Measurements from ENCODE around the gene HES4. TPM values are rescaled to one million over a fixed set of nuclear protein-coding genes. Genes with fewer than 3 reads are reported as not detected.

The HES4 gene
- polyA plus RNA-seq, 1 of the 3 experiments (the other 2 are of a cell fraction): 4.7 TPM

GRCh38 chr1:1043921-1044320, 44.0 kb upstream of the HES4 start:
- DNase-seq: no peak
- Histone ChIP-seq H3K9me3 (no peaks in the 10 kb centered on the region), H3K4me1 (ENCODE audit: control insufficient read depth in 1 of 2, insufficient read depth in 2 of 2, low read depth in 1 of 2, low read length in 1 of 2) (peaks cover 0 to 17% of the 10 kb centered on the region in 2 experiments; a peak in 1 of 4 replicates), H3K79me2 (ENCODE audit: insufficient read depth) (no peaks in the 10 kb centered on the region), H3K9me2 (no peaks in the 10 kb centered on the region), H3K27me3 (ENCODE audit: insufficient read depth) (no peaks in the 10 kb centered on the region), H3K4me3 (ENCODE audit: low read depth in 2 of 2, low read length in 1 of 2) (no peak overlapping the region), H3K4me2 (no peak overlapping the region), H2AFZ (ENCODE audit: low read depth) (no peak overlapping the region), H3F3A (replicated peaks; ENCODE audit: insufficient read depth) (no peaks in the 10 kb centered on the region), H3K36me3 (replicated peaks in 1 of 2; ENCODE audit: control insufficient read depth in 1 of 2, insufficient read depth in 2 of 2, low read length in 1 of 2) (peaks cover 0 to 25% of the 10 kb centered on the region in 2 experiments), H4K20me1 (ENCODE audit: insufficient read depth) (peaks cover 8% of the 10 kb centered on the region; the same call in 1 of the 2 replicates), H3K27ac (ENCODE audit: low read depth in 2 of 2, low read length in 1 of 2) (no peak overlapping the region), H3K9ac (no peak overlapping the region)
- TF ChIP-seq NFIC (IDR thresholded peaks at IDR 0.05; ENCODE audit: borderline replicate concordance) (no peak), USF2 (IDR thresholded peaks at IDR 0.05; ENCODE audit: borderline replicate concordance, low read depth, low read length) (no peak), MEF2A (IDR thresholded peaks at IDR 0.05; ENCODE audit: borderline replicate concordance, low read depth) (no peak), NRF1 (IDR thresholded peaks at IDR 0.05; ENCODE audit: low read depth, low read length) (no peak), TCF12 (IDR thresholded peaks at IDR 0.05) (no peak), SMC3 (IDR thresholded peaks at IDR 0.05; ENCODE audit: low read depth, low read length) (no peak), GABPA (IDR thresholded peaks at IDR 0.05; ENCODE audit: low read depth) (no peak), FOXJ3 (CRISPR knock-in tag; IDR thresholded peaks at IDR 0.05) (no peak), TAF1 (IDR thresholded peaks at IDR 0.05; ENCODE audit: borderline replicate concordance, low read depth, low read length) (no peak), EP300 (IDR thresholded peaks at IDR 0.05; ENCODE audit: borderline replicate concordance in 1 of 2, low read depth in 1 of 2, low read length in 1 of 2) (no peak), FOSL2 (IDR thresholded peaks at IDR 0.05; ENCODE audit: borderline replicate concordance, low read depth) (no peak), GATA2 (CRISPR knock-in tag; IDR thresholded peaks at IDR 0.05) (no peak), CHD2 (IDR thresholded peaks at IDR 0.05; ENCODE audit: low read length, partially characterized antibody) (no peak), USF1 (IDR thresholded peaks at IDR 0.05; ENCODE audit: borderline replicate concordance, low read depth) (no peak), YY1 (IDR thresholded peaks at IDR 0.05; ENCODE audit: low read depth) (no peak)
- TF ChIP-seq, protein P1, sequence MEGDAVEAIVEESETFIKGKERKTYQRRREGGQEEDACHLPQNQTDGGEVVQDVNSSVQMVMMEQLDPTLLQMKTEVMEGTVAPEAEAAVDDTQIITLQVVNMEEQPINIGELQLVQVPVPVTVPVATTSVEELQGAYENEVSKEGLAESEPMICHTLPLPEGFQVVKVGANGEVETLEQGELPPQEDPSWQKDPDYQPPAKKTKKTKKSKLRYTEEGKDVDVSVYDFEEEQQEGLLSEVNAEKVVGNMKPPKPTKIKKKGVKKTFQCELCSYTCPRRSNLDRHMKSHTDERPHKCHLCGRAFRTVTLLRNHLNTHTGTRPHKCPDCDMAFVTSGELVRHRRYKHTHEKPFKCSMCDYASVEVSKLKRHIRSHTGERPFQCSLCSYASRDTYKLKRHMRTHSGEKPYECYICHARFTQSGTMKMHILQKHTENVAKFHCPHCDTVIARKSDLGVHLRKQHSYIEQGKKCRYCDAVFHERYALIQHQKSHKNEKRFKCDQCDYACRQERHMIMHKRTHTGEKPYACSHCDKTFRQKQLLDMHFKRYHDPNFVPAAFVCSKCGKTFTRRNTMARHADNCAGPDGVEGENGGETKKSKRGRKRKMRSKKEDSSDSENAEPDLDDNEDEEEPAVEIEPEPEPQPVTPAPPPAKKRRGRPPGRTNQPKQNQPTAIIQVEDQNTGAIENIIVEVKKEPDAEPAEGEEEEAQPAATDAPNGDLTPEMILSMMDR (IDR thresholded peaks at IDR 0.05): no peak
- TF ChIP-seq, protein P2, sequence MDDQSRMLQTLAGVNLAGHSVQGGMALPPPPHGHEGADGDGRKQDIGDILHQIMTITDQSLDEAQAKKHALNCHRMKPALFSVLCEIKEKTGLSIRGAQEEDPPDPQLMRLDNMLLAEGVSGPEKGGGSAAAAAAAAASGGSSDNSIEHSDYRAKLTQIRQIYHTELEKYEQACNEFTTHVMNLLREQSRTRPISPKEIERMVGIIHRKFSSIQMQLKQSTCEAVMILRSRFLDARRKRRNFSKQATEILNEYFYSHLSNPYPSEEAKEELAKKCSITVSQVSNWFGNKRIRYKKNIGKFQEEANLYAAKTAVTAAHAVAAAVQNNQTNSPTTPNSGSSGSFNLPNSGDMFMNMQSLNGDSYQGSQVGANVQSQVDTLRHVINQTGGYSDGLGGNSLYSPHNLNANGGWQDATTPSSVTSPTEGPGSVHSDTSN (IDR thresholded peaks at IDR 0.05): no peak
- TF ChIP-seq, protein P3, sequence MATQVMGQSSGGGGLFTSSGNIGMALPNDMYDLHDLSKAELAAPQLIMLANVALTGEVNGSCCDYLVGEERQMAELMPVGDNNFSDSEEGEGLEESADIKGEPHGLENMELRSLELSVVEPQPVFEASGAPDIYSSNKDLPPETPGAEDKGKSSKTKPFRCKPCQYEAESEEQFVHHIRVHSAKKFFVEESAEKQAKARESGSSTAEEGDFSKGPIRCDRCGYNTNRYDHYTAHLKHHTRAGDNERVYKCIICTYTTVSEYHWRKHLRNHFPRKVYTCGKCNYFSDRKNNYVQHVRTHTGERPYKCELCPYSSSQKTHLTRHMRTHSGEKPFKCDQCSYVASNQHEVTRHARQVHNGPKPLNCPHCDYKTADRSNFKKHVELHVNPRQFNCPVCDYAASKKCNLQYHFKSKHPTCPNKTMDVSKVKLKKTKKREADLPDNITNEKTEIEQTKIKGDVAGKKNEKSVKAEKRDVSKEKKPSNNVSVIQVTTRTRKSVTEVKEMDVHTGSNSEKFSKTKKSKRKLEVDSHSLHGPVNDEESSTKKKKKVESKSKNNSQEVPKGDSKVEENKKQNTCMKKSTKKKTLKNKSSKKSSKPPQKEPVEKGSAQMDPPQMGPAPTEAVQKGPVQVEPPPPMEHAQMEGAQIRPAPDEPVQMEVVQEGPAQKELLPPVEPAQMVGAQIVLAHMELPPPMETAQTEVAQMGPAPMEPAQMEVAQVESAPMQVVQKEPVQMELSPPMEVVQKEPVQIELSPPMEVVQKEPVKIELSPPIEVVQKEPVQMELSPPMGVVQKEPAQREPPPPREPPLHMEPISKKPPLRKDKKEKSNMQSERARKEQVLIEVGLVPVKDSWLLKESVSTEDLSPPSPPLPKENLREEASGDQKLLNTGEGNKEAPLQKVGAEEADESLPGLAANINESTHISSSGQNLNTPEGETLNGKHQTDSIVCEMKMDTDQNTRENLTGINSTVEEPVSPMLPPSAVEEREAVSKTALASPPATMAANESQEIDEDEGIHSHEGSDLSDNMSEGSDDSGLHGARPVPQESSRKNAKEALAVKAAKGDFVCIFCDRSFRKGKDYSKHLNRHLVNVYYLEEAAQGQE (IDR thresholded peaks at IDR 0.05; ENCODE audit: low read depth, low read length): no peak
- ChIA-PET CTCF (interaction anchor here (1.2 kb wide), 1 partner anchor 60 kb away, joined by 3 read pairs; no protein-coding TSS in a partner anchor), POLR2A (no interaction called here)
- WGBS (ENCODE audit: low lambda C conversion rate): 80% methylated on average over 2 of the region's 33 CpGs
